ENCODE measurements around the gene SENP7.

DNA sequence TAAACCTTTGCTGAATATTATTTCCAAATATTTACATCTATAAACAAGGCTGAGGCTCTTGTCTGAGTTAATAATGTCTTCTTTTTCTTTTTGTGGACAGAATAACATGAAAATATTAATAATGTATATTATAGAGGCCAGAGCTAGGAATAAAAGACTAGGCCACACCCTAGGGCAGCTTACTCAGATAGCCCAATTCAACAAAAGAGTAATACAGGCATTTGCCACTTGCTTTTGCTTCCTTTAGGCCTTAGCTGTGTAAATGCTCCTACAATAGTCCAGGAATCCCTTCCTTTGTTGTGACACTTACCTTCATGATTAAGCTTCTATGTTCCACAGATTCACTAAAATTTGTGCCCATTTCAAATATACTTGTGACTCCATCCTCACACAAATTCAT, 209.2 kb downstream of the SENP7 start:
- TF ChIP-seq POLR2A (IDR thresholded peaks at IDR 0.05; ENCODE audit: low read depth, low read length) (no peak), POLR2AphosphoS5 (IDR thresholded peaks at IDR 0.05; ENCODE audit: low read depth, low read length) (no peak)

Data from GM12892 (cell line).